Measurements from ENCODE around the gene KIF16B.

KIF16B gene

GRCh38 chr20:16327606-16328005 lies 245.6 kb downstream of the KIF16B start:
- H3K27ac ChIP-seq, result no peak overlapping the region
- TF ChIP-seq CTCF (conservative IDR thresholded peaks at IDR 0.05) (no peak), ZFX (IDR thresholded peaks at IDR 0.05) (no peak)

- H3K27ac ChIP-seq, result no peak overlapping the region
- TF ChIP-seq ZFX (IDR thresholded peaks at IDR 0.05) (no peak), CTCF (conservative IDR thresholded peaks at IDR 0.05) (no peak)
Observed at GRCh38 chr20:16321291-16321690, 252.0 kb downstream of the KIF16B start.

- no peak overlapping the region for H3K27ac ChIP-seq
- TF ChIP-seq CTCF (conservative IDR thresholded peaks at IDR 0.05) (no peak), ZFX (IDR thresholded peaks at IDR 0.05) (no peak)
Observed at GRCh38 chr20:16317445-16318362, 255.5 kb downstream of the KIF16B start.

- TF ChIP-seq ZFX (IDR thresholded peaks at IDR 0.05), result no peak
- TF ChIP-seq CTCF (conservative IDR thresholded peaks at IDR 0.05), result no peak
- no peak overlapping the region for H3K27ac ChIP-seq
Observed at GRCh38 chr20:16316513-16316912, 256.7 kb downstream of the KIF16B start.

GRCh38 chr20:16314748-16315159 lies 258.5 kb downstream of the KIF16B start:
- no peak overlapping the region for H3K27ac ChIP-seq

GRCh38 chr20:16314320-16314719 lies 258.9 kb downstream of the KIF16B start:
- H3K27ac ChIP-seq, result no peak overlapping the region
- TF ChIP-seq ZFX (IDR thresholded peaks at IDR 0.05), result no peak
- no peak for TF ChIP-seq CTCF (conservative IDR thresholded peaks at IDR 0.05)

More at GRCh38 chr20:16314748-16315159, 258.5 kb downstream of the KIF16B start:
- TF ChIP-seq CTCF (conservative IDR thresholded peaks at IDR 0.05) (no peak), ZFX (IDR thresholded peaks at IDR 0.05) (no peak)

- TF ChIP-seq ZFX (IDR thresholded peaks at IDR 0.05) (no peak), CTCF (conservative IDR thresholded peaks at IDR 0.05) (no peak)
- H3K27ac ChIP-seq, result no peak overlapping the region
Observed at GRCh38 chr20:16313917-16314316, 259.3 kb downstream of the KIF16B start.

Measured in C4-2B (cell line).